Lower leg skin (tissue), 4 donors: ENCODE data around the gene UGP2. TPM values are rescaled to one million over a fixed set of nuclear protein-coding genes. Genes with fewer than 3 reads are reported as not detected.

Experiments used
- DNase-seq, 2 donors: peaks; one replicate each; pipeline ENCODE4 v3.0.0-alpha.2; 2019; ENCODE audit warnings: low spot score in 2 of 2
- H3K4me3 ChIP-seq: fragments of 200-600 bp; sonication (generic); 2 replicates; pipeline ENCODE4 v1.5.1; 2017; ENCODE audit warnings: mild to moderate bottlenecking, low read depth; ENCODE audit not compliant: poor library complexity, severe bottlenecking
- CTCF ChIP-seq, 3 donors: fragments of 450-650 bp; IDR thresholded peaks; one replicate each; pipeline ENCODE4 v1.5.1; 2016; ENCODE audit warnings: antibody characterized with exemption in 3 of 3, mild to moderate bottlenecking in 3 of 3, moderate library complexity in 2 of 3
- POLR2A ChIP-seq, 2 donors: fragments of 450-650 bp; IDR thresholded peaks; one replicate each; pipeline ENCODE4 v1.6.1; 2016 to 2017; ENCODE audit warnings: antibody characterized with exemption in 2 of 2, mild to moderate bottlenecking in 1 of 2, moderate library complexity in 1 of 2
- WGBS, 2 donors: methylation state at CpG; one replicate each; pipeline ENCODE4 v1.1.5; 2018; 5-methylcytosine and 5-hydroxymethylcytosine counted together
- intact Hi-C: fragments of 100-400 bp; cut with DNase I; formaldehyde crosslinking; loops from one replicate; pipeline ENCODE4 v1.15.0; 2023; ENCODE audit warnings: low total_unique reads
- total RNA-seq, 4 donors: library from RNA; depleted of rRNA; stranded (reverse); fragments of >200 nt; gene quantifications; one replicate each; pipeline ENCODE4 v1.1.0, GENCODE V29; 2016

UGP2 gene
- total RNA-seq, 4 donors from 2014 or later, result 61.1 to 153 (median 92.7) TPM

- TF ChIP-seq CTCF (IDR thresholded peaks at IDR 0.05) (no peak), POLR2A (IDR thresholded peaks at IDR 0.05) (no peak)
- 57 to 62% methylated on average over 6 of the region's 6 CpGs for WGBS, 2 donors
- intact Hi-C loops, result no loop called here
- H3K4me3 ChIP-seq, result no peak overlapping the region
- peak in 1 of 2 donors; percentile 75 for DNase-seq
Observed at GRCh38 chr2:63819765-63820717, 21.7 kb upstream of the UGP2 start.

- no peak for DNase-seq
- WGBS, 2 donors, result 81 to 95% methylated on average over 1 of the region's 1 CpG
- intact Hi-C loops, result no loop called here
- H3K4me3 ChIP-seq, result no peak overlapping the region
- TF ChIP-seq CTCF (IDR thresholded peaks at IDR 0.05) (no peak), POLR2A (IDR thresholded peaks at IDR 0.05) (no peak)
Observed at GRCh38 chr2:63820969-63821368, 20.7 kb upstream of the UGP2 start.

- no peak for DNase-seq
- no peak overlapping the region for H3K4me3 ChIP-seq
- TF ChIP-seq CTCF (IDR thresholded peaks at IDR 0.05) (no peak), POLR2A (IDR thresholded peaks at IDR 0.05) (no peak)
- WGBS, 2 donors, result 93 to 95% methylated on average over 3 of the region's 3 CpGs
- intact Hi-C loops, result no loop called here
Observed at GRCh38 chr2:63821396-63821795, 20.3 kb upstream of the UGP2 start.

- no peak overlapping the region for H3K4me3 ChIP-seq
- TF ChIP-seq CTCF (IDR thresholded peaks at IDR 0.05), result no peak
- WGBS, 2 donors, result 95 to 96% methylated on average over 3 of the region's 3 CpGs
- DNase-seq, result no peak
- intact Hi-C loops, result no loop called here
Observed at GRCh38 chr2:63822478-63822877, 19.2 kb upstream of the UGP2 start.

- TF ChIP-seq POLR2A (IDR thresholded peaks at IDR 0.05), result no peak
- TF ChIP-seq CTCF (IDR thresholded peaks at IDR 0.05), result peak in 1 of 3 donors; percentile 44
- H3K4me3 ChIP-seq, result no peak overlapping the region
- no peak for DNase-seq
- intact Hi-C loops, result no loop called here
Observed at GRCh38 chr2:63827749-63828148, 13.9 kb upstream of the UGP2 start.
